H1 (cell line): ENCODE measurements around the gene PRR35. TPM values are rescaled to one million over a fixed set of nuclear protein-coding genes. Genes with fewer than 3 reads are reported as not detected.

Experiments
- CEBPB ChIP-seq: IDR thresholded peaks from 2 replicates; pipeline ENCODE4 v1.6.1; 2012; ENCODE audit warnings: low read depth, low read length
- HDAC2 ChIP-seq, 2 experiments: fragments of 300-600 bp in 1 of 2; sonication (generic) in 1 of 2; IDR thresholded peaks; 2 replicates each; pipeline ENCODE4 v1.6.1; 2011 to 2012; ENCODE audit warnings: low read depth in 2 of 2, low read length in 2 of 2, mild to moderate bottlenecking in 2 of 2, moderate library complexity in 2 of 2, borderline replicate concordance in 1 of 2, inconsistent platforms in 1 of 2
- KDM4A ChIP-seq: IDR thresholded peaks from one replicate; pipeline ENCODE4 v1.7.1; 2012; ENCODE audit warnings: low read depth, mild to moderate bottlenecking, moderate library complexity, low read length, inconsistent platforms; ENCODE audit not compliant: severe bottlenecking
- KDM5A ChIP-seq: fragments of 200-600 bp; IDR thresholded peaks from 2 replicates; pipeline ENCODE4 v1.7.1; 2012; ENCODE audit warnings: mild to moderate bottlenecking, low read length, inconsistent platforms, mixed read lengths
- MAFK ChIP-seq: IDR thresholded peaks from 2 replicates; pipeline ENCODE4 v1.6.1; 2012; ENCODE audit warnings: low read depth, mild to moderate bottlenecking, improper control_type of control experiment, low read length
- PHF8 ChIP-seq: fragments of 200-600 bp; sonication (generic); conservative IDR thresholded peaks from 2 replicates; pipeline ENCODE4 v1.7.1; 2012; ENCODE audit warnings: low read depth, mild to moderate bottlenecking, inconsistent platforms, low read length, moderate library complexity
- RBBP5 ChIP-seq: IDR thresholded peaks from 2 replicates; pipeline ENCODE4 v1.7.1; 2012; ENCODE audit warnings: low read depth, mild to moderate bottlenecking, inconsistent platforms, low read length, moderate library complexity, borderline replicate concordance
- polyA plus RNA-seq, 7 experiments: library from polyadenylated mRNA; depleted of rRNA in 3 of 7; stranded (reverse) in 5 of 7; unstranded in 2 of 7; fragments of >200 nt in 5 of 7; fragments of 200-250 nt in 2 of 7; gene quantifications; 1 replicate in 5 of 7; 2 replicates in 1 of 7; 4 replicates in 1 of 7; pipeline versions ENCODE4 v1.2.1 to v1.2.3, GENCODE V29; 2011 to 2013; ENCODE audit warnings: missing spikeins in 2 of 7, mixed read lengths in 2 of 7
- total RNA-seq: library from RNA; stranded (reverse); fragmentation: NEBNext Ultra II Directional; extraction: Animal tissue kit (Norgen Biotek cat#: 25700); gene quantifications from 2 replicates; pipeline ENCODE4 v1.2.1, GENCODE V29; 2021
- TF ChIP-seq, protein P1 (sequence below): fragments of 300-600 bp; sonication (generic); IDR thresholded peaks from 2 replicates; pipeline ENCODE4 v1.7.1; 2012; ENCODE audit warnings: low read length, moderate library complexity, mild to moderate bottlenecking, inconsistent platforms; ENCODE audit not compliant: insufficient replicate concordance

PRR35 gene
- total and polyA plus RNA-seq, 2 of the 8 experiments (the other 6 are each of a cell fraction or from before 2014, with no cell fraction given): 0.38 to 0.50 TPM

DNA sequence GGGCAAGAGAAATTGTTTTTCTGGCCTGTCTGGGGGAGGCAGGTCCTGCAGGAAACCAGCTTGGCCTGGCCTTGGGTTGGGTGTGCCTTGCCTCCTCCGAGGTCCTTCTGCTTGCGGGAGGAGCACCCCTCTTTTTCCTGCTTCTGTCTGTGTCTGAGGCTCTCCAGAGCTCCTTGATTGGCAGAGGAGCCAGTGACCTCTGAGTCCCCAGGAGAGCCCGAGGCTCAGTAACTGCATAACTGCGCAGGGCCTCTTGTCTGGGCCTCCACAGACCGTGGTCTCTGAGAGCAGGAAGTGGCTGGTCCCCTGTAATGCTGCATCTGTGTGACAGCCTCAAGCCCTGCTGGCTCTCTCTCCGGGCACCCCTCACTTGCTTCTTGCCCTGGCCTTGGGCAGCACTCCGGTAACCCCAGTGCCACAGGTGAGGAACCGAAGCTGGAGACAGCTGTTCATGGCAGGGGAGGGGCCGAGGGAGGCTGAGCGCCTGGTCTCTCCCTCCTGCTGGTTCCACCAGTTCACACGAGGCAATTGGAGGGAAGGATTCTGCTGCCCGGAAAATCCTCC is 31.1 kb upstream of the PRR35 start (continued):
- no peak for TF ChIP-seq KDM4A
- TF ChIP-seq, protein P1, sequence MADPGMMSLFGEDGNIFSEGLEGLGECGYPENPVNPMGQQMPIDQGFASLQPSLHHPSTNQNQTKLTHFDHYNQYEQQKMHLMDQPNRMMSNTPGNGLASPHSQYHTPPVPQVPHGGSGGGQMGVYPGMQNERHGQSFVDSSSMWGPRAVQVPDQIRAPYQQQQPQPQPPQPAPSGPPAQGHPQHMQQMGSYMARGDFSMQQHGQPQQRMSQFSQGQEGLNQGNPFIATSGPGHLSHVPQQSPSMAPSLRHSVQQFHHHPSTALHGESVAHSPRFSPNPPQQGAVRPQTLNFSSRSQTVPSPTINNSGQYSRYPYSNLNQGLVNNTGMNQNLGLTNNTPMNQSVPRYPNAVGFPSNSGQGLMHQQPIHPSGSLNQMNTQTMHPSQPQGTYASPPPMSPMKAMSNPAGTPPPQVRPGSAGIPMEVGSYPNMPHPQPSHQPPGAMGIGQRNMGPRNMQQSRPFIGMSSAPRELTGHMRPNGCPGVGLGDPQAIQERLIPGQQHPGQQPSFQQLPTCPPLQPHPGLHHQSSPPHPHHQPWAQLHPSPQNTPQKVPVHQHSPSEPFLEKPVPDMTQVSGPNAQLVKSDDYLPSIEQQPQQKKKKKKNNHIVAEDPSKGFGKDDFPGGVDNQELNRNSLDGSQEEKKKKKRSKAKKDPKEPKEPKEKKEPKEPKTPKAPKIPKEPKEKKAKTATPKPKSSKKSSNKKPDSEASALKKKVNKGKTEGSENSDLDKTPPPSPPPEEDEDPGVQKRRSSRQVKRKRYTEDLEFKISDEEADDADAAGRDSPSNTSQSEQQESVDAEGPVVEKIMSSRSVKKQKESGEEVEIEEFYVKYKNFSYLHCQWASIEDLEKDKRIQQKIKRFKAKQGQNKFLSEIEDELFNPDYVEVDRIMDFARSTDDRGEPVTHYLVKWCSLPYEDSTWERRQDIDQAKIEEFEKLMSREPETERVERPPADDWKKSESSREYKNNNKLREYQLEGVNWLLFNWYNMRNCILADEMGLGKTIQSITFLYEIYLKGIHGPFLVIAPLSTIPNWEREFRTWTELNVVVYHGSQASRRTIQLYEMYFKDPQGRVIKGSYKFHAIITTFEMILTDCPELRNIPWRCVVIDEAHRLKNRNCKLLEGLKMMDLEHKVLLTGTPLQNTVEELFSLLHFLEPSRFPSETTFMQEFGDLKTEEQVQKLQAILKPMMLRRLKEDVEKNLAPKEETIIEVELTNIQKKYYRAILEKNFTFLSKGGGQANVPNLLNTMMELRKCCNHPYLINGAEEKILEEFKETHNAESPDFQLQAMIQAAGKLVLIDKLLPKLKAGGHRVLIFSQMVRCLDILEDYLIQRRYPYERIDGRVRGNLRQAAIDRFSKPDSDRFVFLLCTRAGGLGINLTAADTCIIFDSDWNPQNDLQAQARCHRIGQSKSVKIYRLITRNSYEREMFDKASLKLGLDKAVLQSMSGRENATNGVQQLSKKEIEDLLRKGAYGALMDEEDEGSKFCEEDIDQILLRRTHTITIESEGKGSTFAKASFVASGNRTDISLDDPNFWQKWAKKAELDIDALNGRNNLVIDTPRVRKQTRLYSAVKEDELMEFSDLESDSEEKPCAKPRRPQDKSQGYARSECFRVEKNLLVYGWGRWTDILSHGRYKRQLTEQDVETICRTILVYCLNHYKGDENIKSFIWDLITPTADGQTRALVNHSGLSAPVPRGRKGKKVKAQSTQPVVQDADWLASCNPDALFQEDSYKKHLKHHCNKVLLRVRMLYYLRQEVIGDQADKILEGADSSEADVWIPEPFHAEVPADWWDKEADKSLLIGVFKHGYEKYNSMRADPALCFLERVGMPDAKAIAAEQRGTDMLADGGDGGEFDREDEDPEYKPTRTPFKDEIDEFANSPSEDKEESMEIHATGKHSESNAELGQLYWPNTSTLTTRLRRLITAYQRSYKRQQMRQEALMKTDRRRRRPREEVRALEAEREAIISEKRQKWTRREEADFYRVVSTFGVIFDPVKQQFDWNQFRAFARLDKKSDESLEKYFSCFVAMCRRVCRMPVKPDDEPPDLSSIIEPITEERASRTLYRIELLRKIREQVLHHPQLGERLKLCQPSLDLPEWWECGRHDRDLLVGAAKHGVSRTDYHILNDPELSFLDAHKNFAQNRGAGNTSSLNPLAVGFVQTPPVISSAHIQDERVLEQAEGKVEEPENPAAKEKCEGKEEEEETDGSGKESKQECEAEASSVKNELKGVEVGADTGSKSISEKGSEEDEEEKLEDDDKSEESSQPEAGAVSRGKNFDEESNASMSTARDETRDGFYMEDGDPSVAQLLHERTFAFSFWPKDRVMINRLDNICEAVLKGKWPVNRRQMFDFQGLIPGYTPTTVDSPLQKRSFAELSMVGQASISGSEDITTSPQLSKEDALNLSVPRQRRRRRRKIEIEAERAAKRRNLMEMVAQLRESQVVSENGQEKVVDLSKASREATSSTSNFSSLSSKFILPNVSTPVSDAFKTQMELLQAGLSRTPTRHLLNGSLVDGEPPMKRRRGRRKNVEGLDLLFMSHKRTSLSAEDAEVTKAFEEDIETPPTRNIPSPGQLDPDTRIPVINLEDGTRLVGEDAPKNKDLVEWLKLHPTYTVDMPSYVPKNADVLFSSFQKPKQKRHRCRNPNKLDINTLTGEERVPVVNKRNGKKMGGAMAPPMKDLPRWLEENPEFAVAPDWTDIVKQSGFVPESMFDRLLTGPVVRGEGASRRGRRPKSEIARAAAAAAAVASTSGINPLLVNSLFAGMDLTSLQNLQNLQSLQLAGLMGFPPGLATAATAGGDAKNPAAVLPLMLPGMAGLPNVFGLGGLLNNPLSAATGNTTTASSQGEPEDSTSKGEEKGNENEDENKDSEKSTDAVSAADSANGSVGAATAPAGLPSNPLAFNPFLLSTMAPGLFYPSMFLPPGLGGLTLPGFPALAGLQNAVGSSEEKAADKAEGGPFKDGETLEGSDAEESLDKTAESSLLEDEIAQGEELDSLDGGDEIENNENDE: no peak
- TF ChIP-seq HDAC2 (IDR thresholded peaks at IDR 0.05; ENCODE audit: borderline replicate concordance in 1 of 2, low read depth in 2 of 2, low read length in 2 of 2): no peak
- no peak for TF ChIP-seq MAFK
- TF ChIP-seq PHF8: no peak
- no peak for TF ChIP-seq CEBPB
- no peak for TF ChIP-seq RBBP5
- TF ChIP-seq KDM5A: no peak
- TF ChIP-seq, all 59 proteins: peak for 0
